ENCODE data around the gene PNLDC1.

PNLDC1 gene

GRCh38 chr6:159858259-159858658, 58.2 kb downstream of the PNLDC1 start:
- no peak for DNase-seq

DNA sequence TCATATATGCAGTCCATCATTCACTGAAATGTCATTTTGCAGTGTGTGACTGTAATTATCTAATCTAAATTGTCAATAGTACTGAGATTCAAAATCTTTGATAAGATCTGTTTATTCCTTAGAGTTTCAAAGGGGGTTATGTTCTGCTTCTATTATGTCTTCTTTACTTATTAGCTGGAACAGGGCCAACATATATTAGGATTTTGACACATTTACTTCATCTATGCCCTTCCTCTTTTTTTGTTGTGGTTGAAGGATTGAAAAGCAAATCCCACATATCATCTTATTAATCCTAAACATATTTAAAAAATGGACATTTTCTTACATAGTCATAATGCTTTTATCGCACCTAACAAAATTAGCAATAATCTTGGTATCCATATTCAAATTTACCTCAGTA, 60.4 kb downstream of the PNLDC1 start:
- no peak for DNase-seq

- no peak for DNase-seq
Measured at GRCh38 chr6:159862103-159862502, 62.0 kb downstream of the PNLDC1 start.

GRCh38 chr6:159863341-159863740, 63.3 kb downstream of the PNLDC1 start:
- peak; percentile 43 for DNase-seq

GRCh38 chr6:159865226-159865920, 65.3 kb downstream of the PNLDC1 start:
- no peak for DNase-seq

GRCh38 chr6:159866286-159867247, 66.5 kb downstream of the PNLDC1 start:
- DNase-seq = no peak
